Thyroid gland (tissue), 4 donors: Measurements from ENCODE around the gene LAMB3. TPM values are rescaled to one million over a fixed set of nuclear protein-coding genes. Genes with fewer than 3 reads are reported as not detected.

Source experiments
- DNase-seq, 2 donors: peaks; one replicate each; pipeline ENCODE4 v3.0.0-alpha.2; 2019
- H3K27ac ChIP-seq, 3 donors: fragments of 200-600 bp; sonication (generic); 1 replicate in 2 of 3; 2 replicates in 1 of 3; pipeline ENCODE4 v1.5.1; 2016 to 2019; ENCODE audit warnings: mild to moderate bottlenecking in 1 of 3, moderate library complexity in 1 of 3
- H3K27me3 ChIP-seq: fragments of 200-600 bp; sonication (generic); one replicate; pipeline ENCODE4 v1.5.1; 2019
- H3K36me3 ChIP-seq, 2 donors: fragments of 200-600 bp; sonication (generic); one replicate each; pipeline ENCODE4 v1.5.1; 2016 to 2019
- H3K4me1 ChIP-seq, 2 donors: fragments of 200-600 bp; sonication (generic); one replicate each; pipeline ENCODE4 v1.5.1; 2017 to 2019
- H3K4me3 ChIP-seq, 3 donors: fragments of 200-600 bp; sonication (generic); replicated peaks in 1 of 3; 1 replicate in 2 of 3; 2 replicates in 1 of 3; pipeline ENCODE4 v1.5.1; 2016; ENCODE audit warnings: mild to moderate bottlenecking in 1 of 3
- H3K9me3 ChIP-seq: fragments of 200-600 bp; sonication (generic); one replicate; pipeline ENCODE4 v1.5.1; 2017
- CTCF ChIP-seq, 6 experiments: fragments of 200-600 bp in 3 of 6; fragments of 450-650 bp in 3 of 6; sonication (generic) in 3 of 6; IDR thresholded peaks; one replicate each; pipeline ENCODE4 v1.5.1; 2016 to 2019; ENCODE audit warnings: antibody characterized with exemption in 6 of 6, mild to moderate bottlenecking in 2 of 6, inconsistent platforms in 1 of 6, moderate library complexity in 1 of 6
- POLR2A ChIP-seq, 2 donors: fragments of 450-650 bp; IDR thresholded peaks; one replicate each; pipeline ENCODE4 v1.6.1; 2017; ENCODE audit warnings: antibody characterized with exemption in 2 of 2, mild to moderate bottlenecking in 2 of 2, moderate library complexity in 1 of 2
- WGBS, 2 donors: methylation state at CpG; one replicate each; pipeline ENCODE4 v1.1.5; 2017; 5-methylcytosine and 5-hydroxymethylcytosine counted together
- intact Hi-C: fragments of 100-400 bp; cut with DNase I; formaldehyde crosslinking; loops from one replicate; pipeline ENCODE4 v1.15.1; 2023
- total RNA-seq, 4 donors: library from RNA; depleted of rRNA; stranded (reverse); fragments of >200 nt; gene quantifications; one replicate each; pipeline ENCODE4 v1.2.3, GENCODE V29; 2016

LAMB3 gene
- total RNA-seq, 4 donors from 2014 or later: 0.56 to 5.6 (median 2.7) TPM

GRCh38 chr1:209657140-209657879 lies 5.1 kb upstream of the LAMB3 start:
- Histone ChIP-seq H3K36me3 (no peaks in the 10 kb centered on the region), H3K4me3 (no peak overlapping the region), H3K27ac (no peak overlapping the region), H3K4me1 (peaks cover 21 to 23% of the 10 kb centered on the region in 2 donors), H3K27me3 (no peaks in the 10 kb centered on the region), H3K9me3 (no peaks in the 10 kb centered on the region)
- DNase-seq: no peak
- WGBS, 2 donors: 85 to 98% methylated on average over 9 of the region's 9 CpGs
- intact Hi-C loops: no loop called here
- TF ChIP-seq CTCF (IDR thresholded peaks at IDR 0.05) (no peak), POLR2A (IDR thresholded peaks at IDR 0.05) (no peak)

- DNase-seq: no peak
- WGBS, 2 donors: 86 to 88% methylated on average over 9 of the region's 9 CpGs
- Histone ChIP-seq H3K4me3 (no peak overlapping the region), H3K36me3 (no peaks in the 10 kb centered on the region), H3K4me1 (peaks cover 22 to 35% of the 10 kb centered on the region in 2 donors), H3K9me3 (no peaks in the 10 kb centered on the region), H3K27me3 (no peaks in the 10 kb centered on the region), H3K27ac (no peak overlapping the region)
- intact Hi-C loops: no loop called here
- TF ChIP-seq CTCF (IDR thresholded peaks at IDR 0.05) (no peak), POLR2A (IDR thresholded peaks at IDR 0.05) (no peak)
Observed at GRCh38 chr1:209655411-209656231, 3.4 kb upstream of the LAMB3 start.

- no peaks in the 10 kb centered on the region for H3K27me3 ChIP-seq
- H3K36me3 ChIP-seq: no peaks in the 10 kb centered on the region
- H3K4me1 ChIP-seq: peaks cover 15 to 44% of the 10 kb centered on the region in 2 donors
- H3K4me3 ChIP-seq: no peak overlapping the region
- TF ChIP-seq CTCF (IDR thresholded peaks at IDR 0.05) (no peak), POLR2A (IDR thresholded peaks at IDR 0.05) (no peak)
- no peaks in the 10 kb centered on the region for H3K9me3 ChIP-seq
- WGBS, 2 donors: 51 to 69% methylated on average over 7 of the region's 7 CpGs
- peak overlapping the region; percentile 58 to 76 (median 62) for H3K27ac ChIP-seq
- peak; percentile 65 to 68 for DNase-seq
- intact Hi-C loops: no loop called here
Observed at GRCh38 chr1:209653915-209654351, 1.7 kb upstream of the LAMB3 start.

GRCh38 chr1:209652873-209653401 lies 712 bp upstream of the LAMB3 start:
- TF ChIP-seq CTCF (IDR thresholded peaks at IDR 0.05): no peak
- TF ChIP-seq POLR2A (IDR thresholded peaks at IDR 0.05): peak in 1 of 2 donors; percentile 53
- Histone ChIP-seq H3K4me1 (peaks cover 15 to 54% of the 10 kb centered on the region in 2 donors), H3K9me3 (no peaks in the 10 kb centered on the region), H3K27me3 (no peaks in the 10 kb centered on the region), H3K27ac (peak overlapping the region; percentile 62 to 84 (median 78)), H3K36me3 (no peaks in the 10 kb centered on the region), H3K4me3 (no peak overlapping the region)
- 19 to 38% methylated on average over 3 of the region's 3 CpGs for WGBS, 2 donors
- intact Hi-C loops: no loop called here
- DNase-seq: peak; percentile 99 to 100
